Sigmoid colon (tissue), 7 donors: ENCODE data around the gene CYSRT1. TPM values are rescaled to one million over a fixed set of nuclear protein-coding genes. Genes with fewer than 3 reads are reported as not detected.

Source experiments
- DNase-seq: peaks from one replicate; pipeline ENCODE4 v3.0.0-alpha.2; 2019
- H3K27ac ChIP-seq, 4 donors: fragments of 200-600 bp; sonication (generic); one replicate each; pipeline ENCODE4 v1.5.1; 2016 to 2019; ENCODE audit warnings: mild to moderate bottlenecking in 1 of 4
- H3K27me3 ChIP-seq, 3 donors: fragments of 200-600 bp; sonication (generic); one replicate each; pipeline ENCODE4 v1.5.1; 2019; ENCODE audit warnings: mild to moderate bottlenecking in 1 of 3
- H3K36me3 ChIP-seq, 4 donors: fragments of 200-600 bp; sonication (generic); one replicate each; pipeline ENCODE4 v1.5.1; 2016 to 2019
- H3K4me1 ChIP-seq, 4 donors: fragments of 200-600 bp; sonication (generic); one replicate each; pipeline ENCODE4 v1.5.1; 2017 to 2019
- H3K4me3 ChIP-seq, 4 donors: fragments of 200-600 bp; sonication (generic); one replicate each; pipeline ENCODE4 v1.5.1; 2017 to 2019; ENCODE audit warnings: mild to moderate bottlenecking in 2 of 4, moderate library complexity in 1 of 4
- H3K9me3 ChIP-seq, 4 donors: fragments of 200-600 bp in 3 of 4; sonication (generic) in 3 of 4; one replicate each; pipeline versions ENCODE4 v1.5.1 to v1.6.1; 2013 to 2019
- EP300 ChIP-seq, 4 donors: sonication (generic); formaldehyde crosslinking; IDR thresholded peaks; one replicate each; pipeline ENCODE4 v1.6.1; 2017; ENCODE audit warnings: antibody characterized with exemption in 4 of 4
- POLR2A ChIP-seq, 2 donors: fragments of 450-650 bp; IDR thresholded peaks; one replicate each; pipeline ENCODE4 v1.6.1; 2016; ENCODE audit warnings: antibody characterized with exemption in 2 of 2, mild to moderate bottlenecking in 2 of 2, moderate library complexity in 2 of 2
- POLR2AphosphoS5 ChIP-seq, 4 donors: sonication (generic); formaldehyde crosslinking; IDR thresholded peaks; one replicate each; pipeline ENCODE4 v1.6.1; 2017; ENCODE audit warnings: antibody characterized with exemption in 4 of 4
- WGBS, 2 donors: extraction: QIAGEN DNeasy Blood & Tissue Kit; methylation state at CpG; one replicate each; pipeline ENCODE4 v1.1.7; 2013; 5-methylcytosine and 5-hydroxymethylcytosine counted together
- intact Hi-C: fragments of 100-400 bp; cut with DNase I; formaldehyde crosslinking; loops from one replicate; pipeline ENCODE4 v1.15.1; 2023
- polyA plus RNA-seq, 3 donors: library from polyadenylated mRNA; stranded (reverse); fragments of 200-250 nt; gene quantifications; one replicate each; pipeline ENCODE4 v1.2.3, GENCODE V29; 2013
- total RNA-seq, 4 donors: library from RNA; depleted of rRNA; stranded (reverse); fragments of >200 nt; gene quantifications; one replicate each; pipeline ENCODE4 v1.1.0, GENCODE V29; 2016
- TF ChIP-seq, protein P1 (sequence below), 4 experiments: fragments of 450-650 bp in 3 of 4; fragments of 200-600 bp in 1 of 4; IDR thresholded peaks; one replicate each; pipeline ENCODE4 v1.5.1; 2016 to 2019; ENCODE audit warnings: antibody characterized with exemption in 4 of 4, mild to moderate bottlenecking in 3 of 4, moderate library complexity in 2 of 4
- donor health status: healthy with polysubstance abuse.
- donor health status: Bipolar disorder and iron deficiency.
- donor health status: healthy.

The CYSRT1 gene
- total and polyA plus RNA-seq, 7 donors: 0.33 to 1.2 (median 0.54) TPM; not detected in 4

DNA sequence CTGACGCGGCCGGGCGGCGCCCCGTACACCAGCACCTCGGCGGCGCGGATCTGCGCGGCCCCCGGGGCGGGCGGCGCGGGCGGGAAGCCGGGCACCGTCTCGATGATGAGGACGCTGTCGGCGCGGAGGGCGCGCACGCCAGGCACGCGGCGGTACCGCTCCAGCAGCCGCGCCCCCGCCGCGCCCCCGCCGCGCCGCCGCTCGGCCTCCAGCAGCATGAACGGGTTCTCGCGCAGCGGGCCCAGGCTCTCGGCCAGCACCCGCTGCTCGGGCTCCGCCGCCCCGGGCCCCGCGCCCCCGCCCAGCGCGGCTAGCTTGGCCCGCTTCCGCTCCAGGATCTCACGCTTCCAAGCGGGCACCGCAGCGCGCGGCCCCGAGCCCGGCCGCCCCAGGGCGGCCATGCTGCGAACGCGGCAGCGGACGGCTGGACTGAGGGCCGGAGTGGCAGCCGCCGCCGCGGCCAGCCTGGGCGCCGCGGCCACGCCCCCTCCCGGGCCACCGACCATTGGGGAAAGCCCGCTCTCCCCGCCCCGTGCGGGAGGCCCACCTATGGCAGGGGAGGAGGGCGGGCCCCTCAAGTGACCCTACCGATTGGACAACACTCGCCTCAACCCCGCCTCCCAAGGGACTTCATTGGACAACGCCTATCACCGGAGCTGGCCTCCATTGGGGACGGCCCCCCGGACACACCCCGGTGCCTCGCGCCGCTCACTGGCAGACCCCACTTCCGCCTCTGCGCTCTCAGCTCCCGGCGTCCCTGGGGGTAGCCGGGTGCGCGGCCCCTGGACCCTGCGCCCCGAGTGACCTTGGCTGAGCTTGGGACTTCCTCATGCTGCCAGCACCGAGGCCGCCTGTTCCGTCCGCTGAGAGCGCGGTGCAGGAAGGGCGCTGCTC lies 24.4 kb upstream of the CYSRT1 start, which contains the start of gene TPRN:
TSS of gene TPRN (minus strand) at position 431 of the 894 bp plus-strand sequence. CDS start at position 401, 30 bp downstream.
- Histone ChIP-seq H3K27ac (peak within 1 kb of the TSS; percentile 78 to 84 (median 82)), H3K4me1 (peaks cover 0 to 68% (median 66%) of the 10 kb centered on the region in 4 donors), H3K9me3 (no peaks in the 10 kb centered on the region), H3K27me3 (no peaks in the 10 kb centered on the region), H3K36me3 (no peaks in the 10 kb centered on the region), H3K4me3 (peak within 1 kb of the TSS; percentile 54 to 67 (median 66))
- WGBS, 2 donors: 0 to 1% methylated on average over 118 of the region's 118 CpGs
- TF ChIP-seq POLR2A (IDR thresholded peaks at IDR 0.05) (peak; percentile 39 to 53), EP300 (IDR thresholded peaks at IDR 0.05) (no peak), POLR2AphosphoS5 (IDR thresholded peaks at IDR 0.05) (peak; percentile 52 to 84 (median 74))
- DNase-seq: peak; percentile 100
- intact Hi-C loops: loop anchor here (1.0 to 2.0 kb wide), 2 partner anchors 23 to 40 kb away; partner anchors contain the start of gene TUBB4B

DNA sequence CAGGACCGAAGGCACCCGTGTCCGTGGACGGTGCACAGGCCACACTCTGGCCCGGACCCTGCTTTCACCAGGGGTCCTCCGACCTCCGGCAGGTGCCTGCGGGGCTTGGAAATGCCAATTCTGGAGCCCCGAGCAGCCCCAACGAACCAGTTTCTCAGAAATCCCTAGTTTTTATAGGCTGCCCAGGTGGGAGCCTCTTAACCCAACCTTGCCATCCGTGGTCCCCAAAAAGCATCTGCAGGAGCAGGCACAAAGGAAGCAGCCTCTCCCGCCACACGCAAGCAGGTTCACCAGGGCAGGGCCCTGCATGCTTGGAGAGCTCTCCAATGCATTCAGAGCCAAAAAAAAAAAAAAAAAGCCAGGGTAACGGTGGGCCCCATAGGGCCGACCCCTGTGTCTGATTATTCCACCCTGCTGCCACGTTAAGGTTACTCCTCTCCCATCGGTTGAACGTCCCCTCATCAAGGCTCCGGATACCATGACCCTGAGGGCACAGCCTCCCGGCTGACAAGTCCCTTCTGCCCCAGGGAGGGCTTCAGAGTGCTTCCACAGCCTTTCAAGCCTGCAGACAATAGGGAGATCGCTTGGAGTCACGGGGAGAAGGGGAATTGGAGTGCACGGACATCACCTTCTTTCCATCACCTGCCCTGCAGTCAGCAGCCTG lies 23.6 kb upstream of the CYSRT1 start:
- no peak for DNase-seq
- H3K4me1 ChIP-seq: peaks cover 0 to 74% (median 71%) of the 10 kb centered on the region in 4 donors
- peak overlapping the region; percentile 54 to 67 (median 66) for H3K4me3 ChIP-seq
- H3K36me3 ChIP-seq: no peaks in the 10 kb centered on the region
- H3K27me3 ChIP-seq: no peaks in the 10 kb centered on the region
- no peaks in the 10 kb centered on the region for H3K9me3 ChIP-seq
- WGBS, 2 donors: 16 to 26% methylated on average over 23 of the region's 23 CpGs
- peak overlapping the region; percentile 78 to 84 (median 82) for H3K27ac ChIP-seq
- intact Hi-C loops: loop anchor here (1.0 to 2.0 kb wide), 2 partner anchors 22 to 39 kb away; partner anchors contain the start of gene TUBB4B
- no peak for TF ChIP-seq POLR2A (IDR thresholded peaks at IDR 0.05)
- TF ChIP-seq, protein P1, sequence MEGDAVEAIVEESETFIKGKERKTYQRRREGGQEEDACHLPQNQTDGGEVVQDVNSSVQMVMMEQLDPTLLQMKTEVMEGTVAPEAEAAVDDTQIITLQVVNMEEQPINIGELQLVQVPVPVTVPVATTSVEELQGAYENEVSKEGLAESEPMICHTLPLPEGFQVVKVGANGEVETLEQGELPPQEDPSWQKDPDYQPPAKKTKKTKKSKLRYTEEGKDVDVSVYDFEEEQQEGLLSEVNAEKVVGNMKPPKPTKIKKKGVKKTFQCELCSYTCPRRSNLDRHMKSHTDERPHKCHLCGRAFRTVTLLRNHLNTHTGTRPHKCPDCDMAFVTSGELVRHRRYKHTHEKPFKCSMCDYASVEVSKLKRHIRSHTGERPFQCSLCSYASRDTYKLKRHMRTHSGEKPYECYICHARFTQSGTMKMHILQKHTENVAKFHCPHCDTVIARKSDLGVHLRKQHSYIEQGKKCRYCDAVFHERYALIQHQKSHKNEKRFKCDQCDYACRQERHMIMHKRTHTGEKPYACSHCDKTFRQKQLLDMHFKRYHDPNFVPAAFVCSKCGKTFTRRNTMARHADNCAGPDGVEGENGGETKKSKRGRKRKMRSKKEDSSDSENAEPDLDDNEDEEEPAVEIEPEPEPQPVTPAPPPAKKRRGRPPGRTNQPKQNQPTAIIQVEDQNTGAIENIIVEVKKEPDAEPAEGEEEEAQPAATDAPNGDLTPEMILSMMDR (IDR thresholded peaks at IDR 0.05): no peak

DNA sequence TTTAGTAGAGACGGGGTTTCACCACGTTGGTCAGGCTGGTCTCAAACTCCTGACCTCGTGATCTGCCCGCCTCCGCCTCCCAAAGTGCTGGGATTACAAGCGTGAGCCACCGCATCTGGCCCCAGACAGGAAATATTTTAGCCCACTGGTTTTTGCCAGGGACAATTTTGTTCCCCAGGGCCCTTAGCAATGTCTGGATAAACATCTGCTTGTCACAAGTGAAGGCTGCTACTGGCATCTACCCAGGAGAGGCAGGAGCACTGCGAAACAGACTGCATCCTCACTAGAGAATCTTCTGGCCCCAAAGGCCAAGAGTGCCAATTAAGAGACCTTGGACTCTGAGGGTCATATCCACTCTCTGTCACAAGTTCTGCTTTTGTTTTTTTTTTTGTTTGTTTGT lies 22.0 kb upstream of the CYSRT1 start:
- TF ChIP-seq EP300 (IDR thresholded peaks at IDR 0.05) (no peak), POLR2A (IDR thresholded peaks at IDR 0.05) (no peak)
- H3K36me3 ChIP-seq: peaks cover 0 to 3% (median 0%) of the 10 kb centered on the region in 4 donors
- no peak overlapping the region for H3K4me3 ChIP-seq
- WGBS, 2 donors: 83 to 91% methylated on average over 8 of the region's 8 CpGs
- H3K4me1 ChIP-seq: peaks cover 0 to 77% (median 73%) of the 10 kb centered on the region in 4 donors
- H3K27ac ChIP-seq: no peak overlapping the region
- intact Hi-C loops: no loop called here
- no peaks in the 10 kb centered on the region for H3K27me3 ChIP-seq
- no peak for DNase-seq
- no peaks in the 10 kb centered on the region for H3K9me3 ChIP-seq

DNA sequence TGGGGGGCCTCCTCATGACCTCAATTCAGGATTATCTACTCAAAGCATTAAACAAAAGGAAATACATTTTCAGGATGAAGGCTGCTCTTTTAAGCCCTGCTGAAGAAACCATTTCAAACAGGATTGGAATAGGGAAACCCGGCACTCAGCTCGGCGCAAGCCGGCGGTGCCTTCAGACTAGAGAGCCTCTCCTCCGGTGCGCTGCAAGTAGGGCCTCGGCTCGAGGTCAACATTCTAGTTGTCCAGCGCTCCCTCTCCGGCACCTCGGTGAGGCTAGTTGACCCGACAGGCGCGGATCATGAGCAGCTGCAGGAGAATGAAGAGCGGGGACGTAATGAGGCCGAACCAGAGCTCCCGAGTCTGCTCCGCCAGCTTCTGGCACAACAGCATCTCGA lies 20.2 kb upstream of the CYSRT1 start:
- intact Hi-C loops: loop anchor here (2.0 to 5.0 kb wide), 2 partner anchors 16 to 48 kb away; partner anchors contain the start of genes ANAPC2, SSNA1 and STPG3
- TF ChIP-seq POLR2AphosphoS5 (IDR thresholded peaks at IDR 0.05): no peak
- TF ChIP-seq POLR2A (IDR thresholded peaks at IDR 0.05): no peak
- TF ChIP-seq, protein P1 (IDR thresholded peaks at IDR 0.05): no peak
- no peak for TF ChIP-seq EP300 (IDR thresholded peaks at IDR 0.05)
- H3K36me3 ChIP-seq: peaks cover 0 to 8% (median 0%) of the 10 kb centered on the region in 4 donors
- H3K4me3 ChIP-seq: peak overlapping the region; percentile 66 to 99 (median 88)
- no peak for DNase-seq
- H3K4me1 ChIP-seq: peaks cover 0 to 59% (median 56%) of the 10 kb centered on the region in 4 donors
- H3K27me3 ChIP-seq: no peaks in the 10 kb centered on the region
- H3K27ac ChIP-seq: peak overlapping the region; percentile 79 to 90 (median 86)
- no peaks in the 10 kb centered on the region for H3K9me3 ChIP-seq
- WGBS, 2 donors: 4 to 16% methylated on average over 21 of the region's 21 CpGs

DNA sequence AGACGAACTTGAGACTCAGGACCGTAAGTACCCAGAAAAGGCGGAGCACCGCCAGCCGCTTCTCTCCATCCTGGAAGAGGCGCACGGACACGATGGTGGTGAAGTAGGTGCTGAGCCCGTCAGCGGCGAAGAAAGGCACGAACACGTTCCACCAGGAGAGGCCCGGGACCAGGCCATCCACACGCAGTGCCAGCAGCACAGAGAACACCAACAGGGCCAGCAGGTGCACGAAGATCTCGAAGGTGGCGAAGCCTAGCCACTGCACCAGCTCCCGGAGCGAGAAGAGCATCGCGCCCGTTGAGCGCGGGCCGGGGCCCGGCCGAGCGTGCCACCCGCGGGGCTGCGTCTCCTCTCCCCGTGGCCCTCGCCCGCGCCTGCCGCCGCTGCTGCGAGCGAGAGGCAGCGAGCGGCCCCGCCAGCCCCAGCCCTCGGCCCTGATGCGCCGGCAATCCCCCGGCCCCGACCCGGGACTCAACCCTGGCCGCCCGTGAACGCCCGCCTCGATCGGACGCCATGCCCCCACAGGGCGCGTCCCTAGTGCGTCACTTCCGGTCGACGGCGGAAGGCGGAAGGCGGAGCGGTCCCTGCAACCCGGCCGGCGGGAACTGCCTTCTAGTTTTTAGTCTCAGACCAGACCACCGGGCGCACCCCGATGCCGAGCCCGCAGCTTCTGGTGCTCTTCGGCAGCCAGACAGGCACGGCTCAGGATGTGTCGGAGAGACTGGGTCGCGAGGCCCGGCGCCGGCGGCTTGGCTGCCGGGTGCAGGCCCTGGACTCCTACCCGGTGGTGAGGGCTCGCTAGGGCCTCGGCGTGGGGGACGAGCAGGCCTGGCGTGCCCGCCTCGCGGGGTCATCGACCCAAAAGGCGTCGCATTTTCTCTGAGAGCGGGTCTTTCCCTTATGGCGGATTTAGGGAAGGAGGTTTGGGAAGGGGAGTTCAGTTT lies 19.6 kb upstream of the CYSRT1 start, which contains the start of the genes NDOR1 and TMEM203:
TSS of gene NDOR1 (plus strand) at position 575 of the 944 bp plus-strand sequence. CDS start at position 653, 78 bp downstream.
TSS of gene TMEM203 (minus strand) at position 523 of the 944 bp plus-strand sequence. CDS start at position 289, 234 bp downstream.
- intact Hi-C loops: loop anchor here (2.0 to 5.0 kb wide), 2 partner anchors 17 to 47 kb away; partner anchors contain the start of genes ANAPC2, SSNA1 and STPG3
- 0% methylated on average over 98 of the region's 98 CpGs for WGBS, 2 donors
- TF ChIP-seq, protein P1 (IDR thresholded peaks at IDR 0.05): no peak
- peak; percentile 91 to 96 (median 94) for TF ChIP-seq POLR2AphosphoS5 (IDR thresholded peaks at IDR 0.05)
- TF ChIP-seq POLR2A (IDR thresholded peaks at IDR 0.05): peak; percentile 46 to 51
- TF ChIP-seq EP300 (IDR thresholded peaks at IDR 0.05): no peak

More for the DNA sequence above, 19.6 kb upstream of the CYSRT1 start, which contains the start of the genes NDOR1 and TMEM203:
- Histone ChIP-seq H3K9me3 (no peaks in the 10 kb centered on the region), H3K27me3 (no peaks in the 10 kb centered on the region), H3K27ac (peak within 1 kb of the TSS; percentile 79 to 90 (median 86)), H3K36me3 (peaks cover 0 to 8% (median 0%) of the 10 kb centered on the region in 4 donors), H3K4me1 (peaks cover 0 to 58% (median 54%) of the 10 kb centered on the region in 4 donors), H3K4me3 (peak within 1 kb of the TSS; percentile 66 to 99 (median 88))
- DNase-seq: peak; percentile 94
